ENCODE data around the gene TMEM143. TPM values are rescaled to one million over a fixed set of nuclear protein-coding genes. Genes with fewer than 3 reads are reported as not detected.

TMEM143 gene
- total and polyA plus RNA-seq, 2 donors = 4.6 to 10.3 TPM

DNA sequence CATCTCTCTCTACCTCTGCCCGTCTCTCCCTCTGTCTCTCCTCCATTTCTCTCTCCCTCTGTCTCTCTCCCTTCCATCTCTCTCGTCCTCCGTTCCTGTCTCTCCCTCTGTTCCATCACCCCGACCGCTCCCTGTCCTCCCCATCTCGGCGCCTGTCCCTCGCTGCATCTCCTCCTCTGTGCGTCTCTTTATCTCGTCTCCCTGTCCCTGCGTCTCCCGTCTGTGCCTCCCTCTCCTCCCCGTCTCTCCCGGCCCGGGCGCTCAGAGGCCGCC lies 34.3 kb upstream of the TMEM143 start:
- peaks cover 6 to 22% of the 10 kb centered on the region in 2 donors for H3K4me1 ChIP-seq (ENCODE audit: control insufficient read depth in 2 of 2, insufficient read depth in 2 of 2, low read length in 2 of 2)
- peaks cover 1 to 5% of the 10 kb centered on the region in 2 donors for H3K9me3 ChIP-seq (ENCODE audit: control insufficient read depth in 2 of 2, insufficient read depth in 1 of 2, low read length in 1 of 2)
- H3K27ac ChIP-seq (ENCODE audit: low read depth in 1 of 2, low read length in 1 of 2) = no peak overlapping the region
- no peak for DNase-seq (ENCODE audit: low read depth in 6 of 9, low spot score in 9 of 9)
- H3K36me3 ChIP-seq (ENCODE audit: control insufficient read depth in 2 of 2, insufficient read depth in 2 of 2, low read length in 1 of 2) = no peaks in the 10 kb centered on the region
- peak overlapping the region; percentile 16 to 62 for H3K4me3 ChIP-seq (ENCODE audit: low read length in 2 of 2)
- peaks cover 61 to 71% of the 10 kb centered on the region in 2 donors for H3K27me3 ChIP-seq (ENCODE audit: control insufficient read depth in 2 of 2, insufficient read depth in 1 of 2, low read length in 1 of 2)
- 6% methylated on average over 17 of the region's 17 CpGs for WGBS

DNA sequence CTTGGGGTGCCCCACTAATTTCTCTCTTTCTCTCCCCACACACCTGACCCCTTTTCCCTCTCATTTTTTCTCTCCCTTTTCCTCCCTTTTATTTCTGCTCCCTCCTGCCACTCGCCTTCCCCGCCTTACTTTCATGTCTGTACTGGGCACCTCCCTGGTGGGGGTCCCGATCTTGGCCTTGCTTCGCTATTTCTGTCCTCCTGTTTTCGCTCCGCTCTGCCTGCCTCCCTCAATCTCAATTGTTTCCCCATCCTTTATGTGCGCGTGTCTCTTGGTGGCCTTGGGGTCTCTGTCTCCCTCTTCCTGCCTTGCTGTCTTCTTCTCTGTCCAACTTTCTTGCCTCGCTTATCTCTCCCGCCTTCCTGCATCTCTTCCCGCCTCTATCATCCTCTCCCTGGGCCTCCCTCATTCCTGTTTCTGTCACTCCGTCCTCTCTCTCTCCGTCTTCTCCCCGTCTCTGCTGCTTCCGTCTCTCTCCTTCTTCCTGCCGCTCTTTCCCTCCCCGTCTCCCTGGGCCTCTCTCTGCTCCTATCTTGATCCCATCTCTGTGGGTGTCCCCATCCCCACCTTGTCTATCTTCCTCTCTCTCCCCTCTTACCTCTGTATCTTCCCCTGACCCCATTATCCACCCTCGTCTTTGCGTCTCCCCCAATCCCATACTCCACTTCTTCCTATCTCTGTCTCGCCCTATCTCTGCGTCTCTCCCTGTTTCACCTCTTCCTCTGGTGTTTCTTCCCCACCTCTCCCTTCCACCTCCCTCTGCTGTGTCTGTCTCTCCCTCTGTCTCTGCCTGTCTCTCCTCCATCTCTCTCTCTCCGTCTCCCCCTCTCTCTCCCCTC lies 33.7 kb upstream of the TMEM143 start:
- H3K36me3 ChIP-seq (ENCODE audit: control insufficient read depth in 2 of 2, insufficient read depth in 2 of 2, low read length in 1 of 2) = no peaks in the 10 kb centered on the region
- no peak overlapping the region for H3K27ac ChIP-seq (ENCODE audit: low read depth in 1 of 2, low read length in 1 of 2)
- DNase-seq (ENCODE audit: low read depth in 6 of 9, low spot score in 9 of 9) = no peak
- H3K4me3 ChIP-seq (ENCODE audit: low read length in 2 of 2) = peak overlapping the region; percentile 16 to 62
- H3K27me3 ChIP-seq (ENCODE audit: control insufficient read depth in 2 of 2, insufficient read depth in 1 of 2, low read length in 1 of 2) = peaks cover 67 to 77% of the 10 kb centered on the region in 2 donors
- H3K4me1 ChIP-seq (ENCODE audit: control insufficient read depth in 2 of 2, insufficient read depth in 2 of 2, low read length in 2 of 2) = peaks cover 6 to 22% of the 10 kb centered on the region in 2 donors
- 45% methylated on average over 22 of the region's 22 CpGs for WGBS
- peaks cover 1 to 5% of the 10 kb centered on the region in 2 donors for H3K9me3 ChIP-seq (ENCODE audit: control insufficient read depth in 2 of 2, insufficient read depth in 1 of 2, low read length in 1 of 2)

GRCh38 chr19:48396824-48397176 lies 33.1 kb upstream of the TMEM143 start:
- Histone ChIP-seq H3K36me3 (ENCODE audit: control insufficient read depth in 2 of 2, insufficient read depth in 2 of 2, low read length in 1 of 2) (no peaks in the 10 kb centered on the region), H3K4me3 (ENCODE audit: low read length in 2 of 2) (no peak overlapping the region), H3K4me1 (ENCODE audit: control insufficient read depth in 2 of 2, insufficient read depth in 2 of 2, low read length in 2 of 2) (peaks cover 6 to 23% of the 10 kb centered on the region in 2 donors), H3K27ac (ENCODE audit: low read depth in 1 of 2, low read length in 1 of 2) (no peak overlapping the region), H3K27me3 (ENCODE audit: control insufficient read depth in 2 of 2, insufficient read depth in 1 of 2, low read length in 1 of 2) (peaks cover 70 to 84% of the 10 kb centered on the region in 2 donors), H3K9me3 (ENCODE audit: control insufficient read depth in 2 of 2, insufficient read depth in 1 of 2, low read length in 1 of 2) (peaks cover 1 to 5% of the 10 kb centered on the region in 2 donors)
- DNase-seq (ENCODE audit: low read depth in 6 of 9, low spot score in 9 of 9) = no peak
- 51% methylated on average over 2 of the region's 2 CpGs for WGBS

- no peak overlapping the region for H3K27ac ChIP-seq (ENCODE audit: low read depth in 1 of 2, low read length in 1 of 2)
- no peak for DNase-seq (ENCODE audit: low read depth in 6 of 9, low spot score in 9 of 9)
- H3K36me3 ChIP-seq (ENCODE audit: control insufficient read depth in 2 of 2, insufficient read depth in 2 of 2, low read length in 1 of 2) = no peaks in the 10 kb centered on the region
- peaks cover 70 to 87% of the 10 kb centered on the region in 2 donors for H3K27me3 ChIP-seq (ENCODE audit: control insufficient read depth in 2 of 2, insufficient read depth in 1 of 2, low read length in 1 of 2)
- peaks cover 6 to 26% of the 10 kb centered on the region in 2 donors for H3K4me1 ChIP-seq (ENCODE audit: control insufficient read depth in 2 of 2, insufficient read depth in 2 of 2, low read length in 2 of 2)
- WGBS = 66% methylated on average over 24 of the region's 24 CpGs
- no peak overlapping the region for H3K4me3 ChIP-seq (ENCODE audit: low read length in 2 of 2)
- peaks cover 1 to 5% of the 10 kb centered on the region in 2 donors for H3K9me3 ChIP-seq (ENCODE audit: control insufficient read depth in 2 of 2, insufficient read depth in 1 of 2, low read length in 1 of 2)
Observed at GRCh38 chr19:48396016-48396823, 32.5 kb upstream of the TMEM143 start.

GRCh38 chr19:48395499-48395898 lies 31.8 kb upstream of the TMEM143 start:
- H3K4me1 ChIP-seq (ENCODE audit: control insufficient read depth in 2 of 2, insufficient read depth in 2 of 2, low read length in 2 of 2) = peaks cover 6 to 27% of the 10 kb centered on the region in 2 donors
- peaks cover 70 to 87% of the 10 kb centered on the region in 2 donors for H3K27me3 ChIP-seq (ENCODE audit: control insufficient read depth in 2 of 2, insufficient read depth in 1 of 2, low read length in 1 of 2)
- H3K27ac ChIP-seq (ENCODE audit: low read depth in 1 of 2, low read length in 1 of 2) = no peak overlapping the region
- DNase-seq (ENCODE audit: low read depth in 6 of 9, low spot score in 9 of 9) = no peak
- H3K9me3 ChIP-seq (ENCODE audit: control insufficient read depth in 2 of 2, insufficient read depth in 1 of 2, low read length in 1 of 2) = peaks cover 1 to 5% of the 10 kb centered on the region in 2 donors
- no peaks in the 10 kb centered on the region for H3K36me3 ChIP-seq (ENCODE audit: control insufficient read depth in 2 of 2, insufficient read depth in 2 of 2, low read length in 1 of 2)
- H3K4me3 ChIP-seq (ENCODE audit: low read length in 2 of 2) = no peak overlapping the region
- 33% methylated on average over 9 of the region's 9 CpGs for WGBS

DNA sequence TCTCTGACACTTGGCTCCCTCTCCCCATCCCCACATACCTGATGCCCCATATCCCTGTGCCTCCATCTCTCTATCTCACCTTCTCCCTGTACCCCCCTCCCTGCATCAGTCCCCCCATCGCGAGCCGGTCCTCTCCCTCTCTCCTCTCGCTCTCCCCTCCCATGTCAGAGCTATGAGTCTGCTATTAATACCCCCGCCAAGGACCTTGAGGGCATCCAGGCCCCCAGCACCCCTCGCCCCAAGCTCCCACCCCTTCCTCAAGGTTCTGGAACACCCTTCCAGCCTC lies 31.4 kb upstream of the TMEM143 start:
- peaks cover 70 to 83% of the 10 kb centered on the region in 2 donors for H3K27me3 ChIP-seq (ENCODE audit: control insufficient read depth in 2 of 2, insufficient read depth in 1 of 2, low read length in 1 of 2)
- peaks cover 10 to 31% of the 10 kb centered on the region in 2 donors for H3K4me1 ChIP-seq (ENCODE audit: control insufficient read depth in 2 of 2, insufficient read depth in 2 of 2, low read length in 2 of 2)

DNA sequence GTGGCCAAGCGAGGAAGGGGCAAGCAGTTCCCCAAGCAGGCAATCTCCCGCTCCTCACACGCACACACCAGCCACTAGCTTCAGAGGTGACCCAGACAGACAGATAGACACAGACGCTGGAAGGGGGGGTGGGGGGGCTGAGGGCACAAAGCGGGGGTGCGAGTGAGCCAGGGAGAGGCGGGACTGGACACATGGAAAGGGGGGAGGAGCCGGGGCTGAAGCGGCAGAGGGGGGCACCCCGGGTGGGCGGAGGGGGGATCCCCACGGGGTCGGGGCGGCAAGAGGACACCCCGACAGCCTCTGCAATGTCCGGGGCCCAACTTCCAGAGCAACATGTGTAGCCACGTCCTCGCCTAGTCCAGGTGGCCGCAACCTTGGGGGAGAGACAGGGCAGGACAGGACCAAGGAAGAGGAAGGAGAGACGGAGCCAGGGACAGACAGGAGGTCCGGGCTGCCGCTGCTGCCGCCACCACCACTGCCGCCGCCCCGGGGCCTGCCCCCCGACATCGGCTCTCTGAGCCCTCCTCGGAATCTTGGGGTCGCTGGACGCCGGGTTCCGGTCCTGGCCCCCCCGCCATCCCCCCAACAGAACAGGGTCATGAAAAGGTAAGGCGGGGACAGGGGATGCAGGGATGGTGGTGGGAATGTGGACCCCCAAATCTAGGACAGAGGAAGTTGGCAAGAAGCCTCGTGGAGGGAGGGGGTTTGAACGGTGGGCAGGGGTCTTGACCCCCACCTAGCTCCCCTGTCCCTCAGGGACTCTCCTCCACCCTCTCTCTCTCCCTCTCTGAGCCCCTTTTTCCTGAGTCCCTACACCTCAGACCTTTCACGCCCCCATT lies 30.8 kb upstream of the TMEM143 start:
- H3K27me3 ChIP-seq (ENCODE audit: control insufficient read depth in 2 of 2, insufficient read depth in 1 of 2, low read length in 1 of 2) = peaks cover 69 to 78% of the 10 kb centered on the region in 2 donors
- no peak overlapping the region for H3K4me3 ChIP-seq (ENCODE audit: low read length in 2 of 2)
- no peak for DNase-seq (ENCODE audit: low read depth in 6 of 9, low spot score in 9 of 9)
- peaks cover 1 to 5% of the 10 kb centered on the region in 2 donors for H3K9me3 ChIP-seq (ENCODE audit: control insufficient read depth in 2 of 2, insufficient read depth in 1 of 2, low read length in 1 of 2)
- no peak overlapping the region for H3K27ac ChIP-seq (ENCODE audit: low read depth in 1 of 2, low read length in 1 of 2)
- 8% methylated on average over 38 of the region's 38 CpGs for WGBS
- peaks cover 0 to under 1% of the 10 kb centered on the region in 2 donors for H3K36me3 ChIP-seq (ENCODE audit: control insufficient read depth in 2 of 2, insufficient read depth in 2 of 2, low read length in 1 of 2)
- peaks cover 11 to 31% of the 10 kb centered on the region in 2 donors for H3K4me1 ChIP-seq (ENCODE audit: control insufficient read depth in 2 of 2, insufficient read depth in 2 of 2, low read length in 2 of 2)

More for the DNA sequence above, 31.4 kb upstream of the TMEM143 start:
- H3K36me3 ChIP-seq (ENCODE audit: control insufficient read depth in 2 of 2, insufficient read depth in 2 of 2, low read length in 1 of 2) = no peaks in the 10 kb centered on the region
- H3K9me3 ChIP-seq (ENCODE audit: control insufficient read depth in 2 of 2, insufficient read depth in 1 of 2, low read length in 1 of 2) = peaks cover 1 to 5% of the 10 kb centered on the region in 2 donors
- no peak overlapping the region for H3K27ac ChIP-seq (ENCODE audit: low read depth in 1 of 2, low read length in 1 of 2)
- no peak overlapping the region for H3K4me3 ChIP-seq (ENCODE audit: low read length in 2 of 2)
- WGBS = 18% methylated on average over 6 of the region's 6 CpGs
- no peak for DNase-seq (ENCODE audit: low read depth in 6 of 9, low spot score in 9 of 9)

DNA sequence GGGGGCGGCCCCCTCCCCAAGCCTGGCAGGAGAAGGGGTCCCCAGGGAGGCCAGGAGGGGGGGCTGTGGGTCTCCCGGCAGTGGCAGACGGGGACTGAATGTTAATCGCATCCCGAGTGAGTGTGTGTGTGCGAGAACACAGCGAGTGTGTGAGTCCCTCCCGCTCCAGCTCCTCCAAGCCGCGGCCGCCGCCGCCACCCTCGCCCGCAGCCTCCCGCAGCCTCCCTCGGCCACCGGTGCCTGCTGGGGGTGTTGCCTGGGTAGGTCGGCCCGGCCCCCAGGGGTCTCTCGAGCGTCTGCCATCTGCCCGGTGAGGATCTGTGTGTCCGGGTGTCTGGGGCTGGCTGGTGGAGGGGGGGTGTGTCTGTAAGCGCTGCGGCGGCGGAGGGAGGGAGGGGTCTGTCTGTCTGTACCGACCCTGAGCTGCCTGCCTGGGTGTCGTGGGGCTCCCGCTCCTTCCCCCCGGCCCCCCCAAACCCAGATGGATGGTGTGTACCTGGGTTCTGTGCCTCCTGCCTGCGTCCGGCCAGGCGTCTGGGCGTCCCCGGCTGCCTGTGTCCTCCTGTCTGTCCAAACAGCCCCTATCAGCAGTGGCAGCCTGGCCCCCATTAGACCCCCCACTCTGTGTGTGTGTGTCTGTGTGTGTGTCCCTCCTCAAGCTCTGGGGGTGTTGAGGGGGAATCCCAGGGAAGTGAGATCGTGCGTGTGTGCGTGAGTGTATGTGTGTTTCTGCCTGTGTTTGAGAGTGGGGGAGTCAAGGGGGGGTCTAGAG lies 30.0 kb upstream of the TMEM143 start, which contains the start of gene GRIN2D:
TSS of gene GRIN2D (plus strand) at position 110 of the 772 bp plus-strand sequence. CDS start 4,725 bp downstream, outside the sequence.
- H3K4me3 ChIP-seq (ENCODE audit: low read length in 2 of 2) = peak within 1 kb of the TSS in 1 of 2 donors; percentile 9
- no peak within 1 kb of the TSS for H3K27ac ChIP-seq (ENCODE audit: low read depth in 1 of 2, low read length in 1 of 2)
- H3K36me3 ChIP-seq (ENCODE audit: control insufficient read depth in 2 of 2, insufficient read depth in 2 of 2, low read length in 1 of 2) = peaks cover 3 to 4% of the 10 kb centered on the region in 2 donors
- peaks cover 64 to 70% of the 10 kb centered on the region in 2 donors for H3K27me3 ChIP-seq (ENCODE audit: control insufficient read depth in 2 of 2, insufficient read depth in 1 of 2, low read length in 1 of 2)
- no peak for DNase-seq (ENCODE audit: low read depth in 6 of 9, low spot score in 9 of 9)
- 2% methylated on average over 40 of the region's 40 CpGs for WGBS
- H3K9me3 ChIP-seq (ENCODE audit: control insufficient read depth in 2 of 2, insufficient read depth in 1 of 2, low read length in 1 of 2) = peaks cover 0 to under 1% of the 10 kb centered on the region in 2 donors
- peaks cover 11 to 31% of the 10 kb centered on the region in 2 donors for H3K4me1 ChIP-seq (ENCODE audit: control insufficient read depth in 2 of 2, insufficient read depth in 2 of 2, low read length in 2 of 2)

All from thymus (tissue), 11 donors.